ENCODE results near the gene RACGAP1.
"Not testable (repeated sequence)": the region's sequence is repeated elsewhere in the genome, so short reads cannot be mapped to it uniquely, and the experiment has no call there.

Gene RACGAP1

DNA sequence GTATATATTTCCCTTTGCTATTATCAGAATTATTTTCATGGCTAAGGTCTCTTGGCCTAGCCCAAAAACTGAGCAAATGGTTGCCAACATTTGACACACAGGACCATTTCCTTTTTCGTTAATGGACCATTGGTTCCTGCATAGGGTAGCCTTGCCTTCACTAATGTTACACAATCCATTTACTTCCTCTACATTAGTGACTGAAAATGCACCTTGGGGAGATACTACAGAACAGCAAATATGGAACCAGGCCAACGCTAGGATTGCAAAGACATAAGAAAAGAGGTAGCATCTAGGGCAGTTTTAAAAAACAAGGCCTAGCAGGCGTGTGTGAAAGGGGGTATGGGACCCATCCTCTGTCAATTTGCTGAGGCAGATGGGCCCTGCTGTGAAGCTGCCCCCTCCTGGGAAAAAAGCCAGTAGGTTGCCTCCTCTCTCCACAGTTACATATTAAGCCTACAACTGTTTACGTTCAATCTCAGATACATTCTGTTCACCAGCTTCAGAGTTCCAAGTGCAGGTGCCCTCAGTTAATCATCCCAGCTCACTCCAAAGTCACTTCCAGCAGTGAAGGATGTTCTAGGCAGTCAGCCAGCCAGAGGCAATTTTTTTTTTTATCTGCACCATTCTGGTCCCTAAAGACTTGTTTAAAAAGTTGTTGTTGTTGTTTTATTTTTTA, 37.5 kb downstream of the RACGAP1 start:
- DNase-seq, result no peak

DNA sequence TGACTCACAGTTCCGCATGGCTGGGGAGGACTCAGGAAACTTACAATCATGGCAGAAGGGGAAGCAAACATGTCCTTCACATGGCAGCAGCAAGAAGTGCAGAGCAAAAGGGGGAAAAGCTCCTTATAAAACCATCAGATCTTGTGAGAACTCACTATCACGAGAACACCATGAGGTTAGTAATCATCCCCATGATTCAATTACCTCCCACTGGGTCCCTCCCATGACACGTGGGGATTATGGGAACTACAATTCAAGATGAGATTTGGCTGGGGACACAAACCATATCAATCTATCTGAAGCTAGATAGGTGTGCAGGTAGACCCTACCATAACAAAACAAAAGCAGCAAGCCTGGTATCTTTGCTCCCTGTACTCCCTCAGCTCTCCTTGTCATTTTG, 38.8 kb downstream of the RACGAP1 start:
- not testable (repeated sequence) for DNase-seq

DNA sequence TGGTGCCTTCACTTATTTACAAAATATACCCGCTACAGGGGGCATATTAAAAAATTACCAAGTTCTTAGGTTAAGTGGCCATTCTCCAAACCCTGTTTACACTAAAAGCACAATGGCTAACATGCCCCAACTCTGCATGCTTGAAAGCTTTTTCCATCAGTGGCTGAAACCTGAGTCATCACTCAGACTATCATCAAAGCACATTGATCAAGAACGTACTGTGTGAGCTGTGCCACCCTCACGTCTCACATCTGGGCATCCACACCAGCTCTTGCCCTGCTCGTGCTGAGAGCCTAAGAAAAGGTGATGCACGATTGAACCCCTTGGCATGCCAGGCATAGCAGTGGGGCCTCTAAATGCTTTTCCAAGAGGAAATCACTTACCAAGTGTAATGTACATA, 39.3 kb downstream of the RACGAP1 start:
- DNase-seq, result no peak

DNA sequence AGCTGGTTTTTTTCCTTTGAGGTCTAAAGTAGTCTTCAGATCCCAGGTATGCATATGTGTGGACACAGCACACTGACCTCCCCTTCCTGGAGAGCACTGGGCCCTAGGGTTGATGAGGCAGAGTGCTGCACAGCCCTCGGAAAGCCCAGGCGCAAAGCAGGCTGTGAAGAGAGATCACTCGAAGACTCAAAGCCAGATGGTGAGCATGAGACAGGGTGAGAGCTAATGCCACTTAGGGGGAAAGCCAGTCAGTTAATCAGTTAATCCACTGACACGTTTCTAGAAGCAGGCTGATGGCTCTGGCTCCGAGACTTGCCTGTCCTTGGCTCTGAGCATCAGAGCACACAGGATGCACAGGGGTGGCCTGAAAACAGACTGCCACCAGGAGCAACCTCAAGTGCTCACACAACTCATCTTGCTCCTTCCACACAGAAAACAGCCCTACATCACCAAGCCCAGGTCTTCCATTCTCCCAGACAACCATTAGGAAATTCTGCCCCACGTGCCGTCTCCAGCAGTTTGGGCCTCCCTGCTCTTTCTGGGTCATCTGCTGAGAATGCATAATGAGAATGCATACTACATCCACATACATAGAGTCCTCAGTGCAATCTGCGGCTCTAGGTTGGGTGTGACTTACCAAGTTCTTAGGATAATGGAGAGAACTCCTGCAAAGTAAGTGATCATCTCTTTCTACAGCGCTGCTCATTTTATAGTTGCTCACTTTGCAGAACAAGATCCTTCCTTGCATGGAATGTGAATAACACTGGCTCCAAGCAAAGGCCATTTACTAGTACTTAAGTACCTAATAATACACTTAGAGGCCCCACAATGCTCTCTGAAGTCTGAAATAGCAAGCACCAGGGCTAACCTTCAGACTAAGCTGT, 40.6 kb downstream of the RACGAP1 start:
- DNase-seq, result peak; percentile 29

DNA sequence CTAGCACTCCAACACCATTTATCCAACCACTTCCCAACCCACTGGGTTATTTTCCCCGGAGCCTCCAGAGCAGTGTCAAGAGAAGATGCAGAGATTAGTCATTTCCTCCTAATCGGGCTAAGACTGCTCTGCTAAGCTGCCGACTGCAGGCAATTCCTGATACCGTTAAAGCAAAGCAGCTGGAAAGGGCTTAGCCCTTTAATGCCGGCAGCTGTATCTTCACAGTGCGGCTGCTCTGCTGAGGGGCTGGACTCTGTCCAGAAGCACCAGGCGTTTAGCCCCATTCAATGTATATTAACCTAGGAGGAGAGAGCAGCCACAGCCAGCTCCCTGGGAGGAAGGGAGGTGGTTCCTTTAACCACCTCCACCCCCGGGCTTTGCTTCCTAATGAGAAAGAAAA, 41.4 kb downstream of the RACGAP1 start:
- no peak for DNase-seq

DNA sequence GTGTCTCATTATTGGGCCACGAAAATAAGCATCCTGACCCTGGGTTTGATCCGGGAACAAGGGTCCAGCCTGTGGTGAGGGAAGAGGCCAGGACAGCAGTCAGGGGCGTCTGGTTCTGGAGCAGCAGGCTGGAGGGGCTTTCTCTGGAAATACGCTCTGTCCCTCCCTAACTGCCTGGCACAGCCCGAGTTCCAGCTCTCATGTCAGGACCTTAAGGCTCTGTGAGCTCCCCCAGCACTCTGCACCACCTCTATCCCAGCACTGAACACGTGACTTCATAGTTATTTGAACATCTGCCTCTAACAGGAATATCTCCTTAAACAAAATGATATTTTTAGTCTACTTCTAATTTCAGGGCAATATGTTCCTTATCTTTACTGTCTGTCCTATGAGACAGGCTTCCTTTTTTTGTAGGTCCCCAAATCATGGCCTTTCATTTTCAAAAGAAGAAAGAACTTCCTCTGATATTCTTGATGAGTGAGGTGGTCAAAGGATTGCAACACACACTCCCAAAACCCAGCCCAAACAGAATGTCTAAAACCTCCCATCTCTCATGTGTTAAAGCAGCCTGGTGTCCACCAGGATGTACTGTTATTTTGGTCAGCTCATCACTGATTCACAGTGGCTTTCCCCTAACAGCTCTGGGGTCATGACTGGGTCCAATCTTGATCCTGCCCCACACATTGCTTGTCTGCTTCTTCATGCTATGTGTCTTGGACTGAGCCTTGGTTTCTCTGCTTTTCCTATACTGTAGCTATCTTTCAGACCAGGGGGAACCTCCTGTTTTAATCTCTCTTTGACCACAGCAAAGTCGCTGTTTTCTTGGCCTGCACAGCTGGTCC, 42.8 kb downstream of the RACGAP1 start:
- DNase-seq, result no peak

DNA sequence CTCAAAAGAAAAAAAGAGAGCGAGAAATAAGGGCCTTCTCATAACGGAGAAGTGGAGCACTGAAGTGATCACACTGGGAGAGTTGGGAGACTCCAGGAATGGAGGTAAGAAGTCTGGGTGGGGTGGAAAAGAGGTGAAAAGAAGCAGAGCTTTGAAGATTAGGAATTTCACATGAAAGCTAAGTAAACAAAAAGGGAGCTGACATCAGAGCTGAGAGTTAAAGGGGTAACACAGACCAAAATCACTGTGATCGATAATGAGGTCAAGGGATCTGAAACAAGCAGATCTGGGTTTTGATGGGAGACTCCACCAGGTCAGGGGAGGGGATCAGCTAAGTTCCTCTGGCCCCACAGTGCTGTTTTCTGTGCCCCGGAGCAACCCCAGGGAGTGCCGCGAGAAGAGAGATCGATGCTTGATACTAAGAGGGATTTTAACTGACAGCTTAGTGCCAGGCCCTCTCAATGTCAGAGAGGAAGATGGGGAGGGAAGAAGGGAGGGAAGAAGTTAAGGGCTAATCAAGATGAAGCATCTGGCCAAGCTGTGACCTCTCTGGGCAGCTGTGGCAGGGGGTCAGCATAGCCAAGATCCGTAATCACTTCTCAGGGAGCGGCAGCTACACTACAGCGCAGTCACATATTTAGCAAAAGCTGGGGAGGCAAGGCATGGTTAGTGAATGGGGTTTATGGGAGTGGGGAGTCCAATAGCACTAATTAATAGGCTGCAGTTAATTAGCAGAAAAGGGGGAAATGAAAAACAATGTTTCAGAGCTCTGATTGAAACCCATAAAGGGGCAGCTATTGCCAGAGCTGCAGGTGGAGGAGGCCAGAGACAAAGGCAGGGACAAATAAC, 44.6 kb downstream of the RACGAP1 start:
- DNase-seq, result peak; percentile 31

DNA sequence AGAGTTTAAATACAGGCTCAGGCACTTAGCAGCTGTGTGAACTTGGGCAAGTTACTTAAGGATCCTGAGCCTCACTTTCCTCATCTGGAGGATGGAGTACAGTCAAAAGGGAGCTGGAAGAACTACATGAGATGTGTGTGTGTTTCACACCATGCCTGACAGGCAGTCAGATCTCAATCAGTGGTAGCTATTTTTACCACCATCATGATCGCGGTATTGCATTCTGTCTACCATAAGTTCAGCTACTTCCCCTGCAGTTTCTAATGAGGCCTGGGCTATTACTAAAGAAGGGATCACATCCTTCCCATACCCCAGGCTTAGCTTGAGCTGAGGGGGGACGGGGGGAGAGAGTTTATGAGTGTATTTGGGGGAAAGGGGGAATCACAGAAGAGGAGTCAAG, 45.5 kb downstream of the RACGAP1 start:
- DNase-seq, result no peak

DNA sequence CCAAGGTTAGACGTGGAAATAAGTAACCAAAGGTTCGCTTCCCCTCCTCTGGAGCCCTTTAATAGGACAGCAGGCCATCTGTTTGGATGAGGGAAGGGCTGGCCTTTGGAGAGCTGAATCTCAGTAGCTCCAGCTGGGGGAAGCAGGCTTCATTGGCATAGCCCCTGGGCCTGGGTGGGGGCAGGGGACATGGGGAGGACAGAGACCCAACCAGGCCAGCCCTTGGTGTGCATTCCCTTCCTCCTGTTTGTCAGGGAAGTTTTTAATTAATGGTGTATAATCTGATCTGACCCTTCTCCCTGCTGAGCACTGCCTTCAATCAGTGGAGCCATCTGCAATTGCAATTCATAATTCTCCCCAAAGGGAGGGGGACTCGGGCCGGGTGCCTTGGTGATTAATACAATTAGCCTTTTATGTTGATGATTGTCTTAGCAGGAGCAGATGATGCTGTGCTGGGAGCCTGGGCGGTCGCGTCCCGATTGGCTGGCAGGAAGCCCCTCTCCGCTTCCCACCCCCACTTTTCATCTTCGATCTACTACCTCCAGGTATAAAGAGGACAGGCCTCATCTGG, 46.2 kb downstream of the RACGAP1 start:
- DNase-seq, result peak; percentile 9

DNA sequence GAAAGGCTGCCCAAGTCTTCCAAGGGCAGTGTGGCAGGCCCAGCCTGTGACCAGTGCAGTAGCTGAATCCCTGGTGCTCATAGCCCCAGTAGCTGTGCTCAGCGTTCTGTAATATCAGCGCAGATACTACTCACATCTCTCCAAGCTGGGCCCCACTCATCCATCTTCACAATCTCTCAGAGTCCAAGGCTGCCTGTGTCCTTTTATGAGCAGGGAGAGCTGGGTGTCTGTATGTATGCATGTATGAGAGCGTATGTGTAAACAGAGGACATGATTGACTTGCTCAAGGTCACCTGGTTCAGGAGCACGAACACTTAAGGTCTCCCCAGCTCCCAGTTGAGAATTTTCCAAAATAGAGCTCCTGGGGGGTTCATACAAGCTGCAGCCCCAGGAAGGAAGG, 47.2 kb downstream of the RACGAP1 start:
- DNase-seq, result no peak

DNA sequence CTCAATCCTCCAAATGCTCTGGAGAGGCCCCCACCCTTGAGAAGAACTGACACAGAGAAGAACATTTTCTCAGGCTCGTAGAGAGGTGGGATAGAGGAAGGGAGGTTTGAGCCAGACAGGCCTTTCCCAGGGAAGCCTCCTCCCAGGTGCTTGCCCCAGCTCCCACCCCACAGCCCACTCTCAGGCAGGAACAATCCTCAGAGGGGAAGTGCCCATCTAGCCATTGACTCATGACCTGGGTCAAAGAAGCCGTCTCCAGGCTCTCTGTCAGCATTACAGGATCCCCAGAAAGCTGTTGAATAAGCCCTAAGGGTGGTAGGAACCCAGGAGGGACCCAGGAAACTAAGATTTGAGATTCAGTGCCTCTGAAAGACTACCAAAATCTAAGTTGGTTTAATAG, 48.7 kb downstream of the RACGAP1 start:
- no peak for DNase-seq

DNA sequence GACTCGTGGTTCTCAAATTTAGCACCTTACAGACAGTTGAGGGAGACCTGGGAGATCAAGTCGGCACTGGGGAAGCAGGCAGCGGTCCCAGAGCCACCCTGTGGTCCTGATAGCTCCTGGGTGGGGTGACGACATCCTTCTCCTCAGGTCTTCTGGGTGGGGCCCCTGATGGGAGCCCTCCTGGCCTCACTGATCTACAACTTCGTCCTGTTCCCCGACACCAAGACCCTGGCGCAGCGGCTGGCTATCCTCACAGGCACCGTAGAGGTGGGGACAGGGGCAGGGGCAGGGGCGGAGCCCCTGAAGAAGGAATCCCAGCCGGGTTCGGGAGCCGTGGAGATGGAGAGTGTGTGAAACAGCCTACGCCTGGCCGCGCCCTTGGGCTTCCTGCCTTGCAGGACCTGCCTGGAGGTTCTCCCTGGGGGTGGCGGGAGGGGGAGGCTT, 50.0 kb downstream of the RACGAP1 start:
- DNase-seq, result peak; percentile 26

DNA sequence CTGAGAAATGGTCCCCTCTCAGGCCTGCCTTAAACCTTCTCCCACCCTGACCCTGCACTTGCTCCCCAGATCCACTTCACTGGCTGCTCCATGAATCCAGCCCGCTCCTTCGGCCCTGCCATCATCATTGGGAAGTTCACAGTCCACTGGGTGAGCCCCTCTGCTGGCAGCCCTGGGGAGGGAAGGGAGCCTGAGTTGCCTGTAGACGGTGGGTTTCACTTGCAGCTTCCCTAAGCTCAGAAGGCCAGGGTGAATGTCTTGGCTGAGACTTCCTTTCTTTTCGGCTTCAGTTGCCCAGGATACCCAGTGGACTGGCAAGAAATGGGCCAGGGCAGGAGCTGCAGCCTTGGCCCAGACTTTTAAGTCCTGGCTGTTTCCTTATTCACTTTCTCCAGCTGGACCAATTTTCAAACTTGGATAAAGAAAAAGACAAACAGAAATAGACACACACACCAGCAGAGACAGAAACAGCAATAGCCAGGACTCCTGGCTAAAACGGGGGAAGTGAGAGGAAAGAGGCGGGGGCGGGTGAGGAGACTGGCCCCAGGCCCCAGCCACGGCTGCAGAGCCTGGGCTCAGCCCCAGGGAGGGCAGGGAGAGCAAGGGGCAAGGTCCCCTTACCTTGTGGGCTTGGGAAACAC, 50.5 kb downstream of the RACGAP1 start:
- DNase-seq, result peak; percentile 28

DNA sequence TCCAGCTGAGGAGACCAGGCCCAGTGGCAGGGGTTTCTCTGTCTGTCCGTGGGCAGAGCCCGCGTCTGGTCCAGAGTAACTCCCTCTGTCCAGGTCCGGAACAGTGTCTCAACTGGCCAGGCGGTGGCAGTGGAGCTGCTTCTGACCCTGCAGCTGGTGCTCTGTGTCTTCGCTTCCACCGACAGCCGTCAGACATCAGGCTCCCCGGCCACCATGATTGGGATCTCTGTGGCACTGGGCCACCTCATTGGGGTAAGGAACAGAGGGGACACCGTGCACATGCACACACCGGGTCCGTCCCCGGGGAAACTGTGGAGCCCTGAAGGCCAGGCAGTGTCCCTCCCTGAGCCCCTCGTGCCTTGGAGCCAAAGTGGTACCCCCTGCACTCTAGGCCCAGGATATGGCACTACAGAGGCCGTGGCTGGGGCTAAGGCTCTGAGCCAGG, 51.0 kb downstream of the RACGAP1 start:
- peak; percentile 42 for DNase-seq

DNA sequence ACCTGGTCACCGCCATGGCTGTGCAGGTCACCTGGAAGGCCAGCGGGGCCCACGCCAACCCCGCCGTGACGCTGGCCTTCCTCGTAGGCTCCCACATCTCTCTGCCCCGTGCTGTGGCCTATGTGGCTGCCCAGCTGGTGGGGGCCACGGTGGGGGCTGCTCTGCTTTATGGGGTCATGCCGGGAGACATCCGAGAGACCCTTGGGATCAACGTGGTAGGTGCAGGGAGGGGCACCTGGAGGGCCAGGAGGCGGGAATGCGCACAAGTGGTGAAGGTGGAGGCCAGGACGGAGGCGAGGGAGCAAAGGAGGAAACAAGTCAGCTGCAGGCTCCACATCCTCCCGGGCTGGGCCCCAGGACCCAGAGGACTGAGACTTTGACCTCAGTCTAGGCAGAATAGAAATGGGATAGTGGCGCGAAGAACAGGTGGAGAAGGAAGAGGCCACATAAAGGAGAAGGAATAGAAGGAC, 51.9 kb downstream of the RACGAP1 start:
- DNase-seq, result no peak

DNA sequence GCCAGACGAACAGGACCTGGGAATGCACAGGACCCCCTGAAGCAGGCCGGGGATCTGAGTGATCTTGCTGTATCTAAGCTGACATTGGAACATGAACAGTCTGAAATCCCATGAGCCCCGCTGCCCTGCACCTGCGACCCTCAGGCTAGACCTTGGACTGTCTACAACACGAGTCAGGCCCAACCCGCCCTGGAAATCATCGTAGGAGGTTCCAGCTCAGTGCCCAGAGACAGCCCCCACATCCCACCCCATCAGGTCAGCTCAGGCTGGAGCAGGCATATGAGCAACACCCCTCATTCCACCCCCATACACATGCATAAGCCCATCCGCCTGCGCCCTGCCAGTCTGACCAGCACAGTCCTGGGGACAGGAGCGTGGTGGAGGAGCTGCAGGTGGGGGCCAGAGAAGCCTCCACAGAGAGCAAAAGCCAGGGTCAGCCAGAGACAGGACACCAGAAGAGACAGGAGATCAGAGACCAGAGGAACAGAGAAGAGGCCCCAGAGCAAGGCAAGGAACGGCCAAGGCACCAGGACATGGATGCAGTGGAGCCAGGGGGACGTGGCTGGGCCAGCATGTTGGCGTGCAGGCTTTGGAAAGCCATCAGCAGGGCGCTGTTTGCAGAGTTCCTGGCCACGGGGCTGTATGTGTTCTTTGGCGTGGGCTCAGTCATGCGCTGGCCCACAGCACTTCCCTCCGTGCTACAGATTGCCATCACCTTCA, 52.5 kb downstream of the RACGAP1 start, which contains the start of gene AQP6:
AQP6 (plus strand) TSS at position 307 of the 720 bp plus-strand sequence; CDS start at position 534, 227 bp downstream.
- DNase-seq, result peak; percentile 39

DNA sequence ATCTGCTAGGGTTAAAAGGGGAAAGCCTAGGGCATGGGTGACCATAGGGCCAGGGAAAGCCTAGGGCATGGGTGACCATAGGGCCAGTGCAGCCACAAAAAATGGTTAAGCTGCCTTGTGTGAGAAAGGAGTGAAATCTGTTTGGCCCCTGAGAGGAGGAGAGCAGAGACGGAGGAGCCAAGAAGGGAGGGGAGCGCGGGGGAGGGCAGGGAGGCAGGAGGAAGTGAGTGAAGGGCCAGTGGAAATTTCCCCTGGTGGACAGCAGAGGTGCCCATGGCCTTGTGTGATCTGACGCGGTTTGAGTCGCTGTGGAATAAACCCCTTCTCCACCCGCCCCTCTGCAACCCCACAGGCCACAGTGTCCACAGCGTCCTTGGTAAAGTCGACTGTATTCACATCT, 53.2 kb downstream of the RACGAP1 start:
- DNase-seq, result no peak

DNA sequence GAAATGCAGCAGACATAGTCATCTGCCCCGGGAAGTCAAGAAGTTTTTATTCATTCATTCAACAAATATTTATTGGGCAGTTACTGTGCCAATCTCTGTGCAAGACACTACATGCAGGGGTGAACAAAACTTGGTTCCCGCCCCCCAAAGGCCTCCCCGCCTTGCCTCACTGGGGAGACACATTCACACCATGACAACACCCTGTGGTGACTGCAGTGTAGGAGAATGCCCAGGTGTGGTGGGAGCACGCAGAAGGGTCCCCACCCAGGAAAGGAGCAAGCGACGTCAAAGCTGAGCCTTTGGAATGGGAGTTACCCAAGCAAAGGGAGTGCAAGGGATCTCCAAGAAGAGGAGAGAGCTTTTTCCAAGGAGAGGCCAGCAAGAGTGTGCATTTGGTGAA, 54.2 kb downstream of the RACGAP1 start:
- DNase-seq, result no peak

DNA sequence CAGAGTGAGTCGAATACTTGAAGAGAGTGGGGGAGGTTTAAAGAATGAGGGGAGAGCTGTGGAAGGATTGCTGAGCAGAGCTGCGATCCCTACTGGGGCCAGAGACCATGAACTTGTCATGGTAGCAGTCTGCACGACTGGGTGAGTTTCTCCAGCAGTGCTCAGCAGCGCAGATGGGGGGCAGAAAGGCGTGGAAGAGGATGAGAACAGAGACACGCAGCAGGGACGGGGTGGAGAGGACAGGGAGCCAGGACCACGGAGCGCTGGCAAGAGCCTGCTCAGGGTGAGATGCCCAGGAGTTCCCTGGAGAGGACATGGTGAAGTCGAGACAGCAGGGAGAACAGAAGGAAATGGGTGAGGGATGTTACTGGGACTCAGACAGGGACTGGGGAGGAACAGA, 54.6 kb downstream of the RACGAP1 start:
- DNase-seq, result no peak

Measured in right kidney (tissue), 1 donor.